HepG2 (cell line): ENCODE results near the gene AP3B1. TPM values are rescaled to one million over a fixed set of nuclear protein-coding genes. Genes with fewer than 3 reads are reported as not detected.

Source experiments
- ATAC-seq: fragments of 200-7000 bp; cut with Tn5 transposase; 3 replicates; pipeline ENCODE4 v1.9.1; 2020; ENCODE audit warnings: mild to moderate bottlenecking, moderate library complexity
- BruUV-seq: library from RNA; stranded (reverse); fragments of 400-500 nt; replicated peaks from 2 replicates; lab custom pipeline; 2021; lab: Mats Ljungman, UMichigan
- CTCF ChIA-PET: fragments of 300-600 bp; formaldehyde crosslinking; extraction: SDS; loops from one replicate; lab custom pipeline; 2021; ENCODE audit warnings: low total read pairs, inconsistent platforms, low intra/inter-chr PET ratio; lab: Yijun Ruan, JAX
- POLR2A ChIA-PET: fragments of 350-600 bp; sonication (Branson Sonifier 250); formaldehyde crosslinking; loops from one replicate; lab custom pipeline; 2020; ENCODE audit warnings: antibody characterized with exemption, inconsistent platforms; lab: Yijun Ruan, JAX
- DNase-seq: peaks from one replicate; pipeline ENCODE4 v3.0.0-alpha.2; 2015; ENCODE audit warnings: low spot score
- FAIRE-seq: peaks from 3 replicates; lab custom pipeline; 2011; peaks lifted over from hg19 to GRCh38; lab: Jason Lieb, UNC
- H2AFZ ChIP-seq: one replicate; pipeline ENCODE4 v1.6.1; 2011; ENCODE audit warnings: low read length, inconsistent platforms
- H3K27ac ChIP-seq: fragments of 300-600 bp; 3 replicates; pipeline ENCODE4 v1.8.0; 2011; ENCODE audit warnings: mixed run types, mild to moderate bottlenecking, mixed read lengths, low read length, inconsistent platforms; ENCODE audit not compliant: insufficient read depth; ENCODE audit errors: extremely low read length
- H3K27me3 ChIP-seq, 2 experiments: fragments of 200-600 bp in 1 of 2; 2 replicates in 1 of 2; 3 replicates in 1 of 2; pipeline versions ENCODE4 v1.6.0 to v1.8.0; 2011; ENCODE audit warnings: low read length in 2 of 2, mild to moderate bottlenecking in 2 of 2, moderate library complexity in 2 of 2, inconsistent platforms in 1 of 2; ENCODE audit not compliant: insufficient read depth in 2 of 2, control insufficient read depth in 1 of 2
- H3K36me3 ChIP-seq, 2 experiments: fragments of 200-600 bp in 1 of 2; replicated peaks in 1 of 2; 2 replicates in 1 of 2; 3 replicates in 1 of 2; pipeline versions ENCODE4 v1.5.1 to v1.8.0; 2011; ENCODE audit warnings: low read length in 2 of 2, inconsistent platforms in 1 of 2; ENCODE audit not compliant: insufficient read depth in 2 of 2, control insufficient read depth in 1 of 2
- H3K4me1 ChIP-seq: 2 replicates; pipeline ENCODE4 v1.5.1; 2012; ENCODE audit warnings: low read length, inconsistent platforms; ENCODE audit not compliant: insufficient read depth
- H3K4me2 ChIP-seq: 2 replicates; pipeline ENCODE4 v1.6.0; 2011; ENCODE audit warnings: low read depth, low read length, inconsistent platforms
- H3K4me3 ChIP-seq, 3 experiments: fragments of 200-600 bp in 1 of 3; sonication (generic), shearing (Covaris generic) in 1 of 3; replicated peaks in 1 of 3; 2 replicates each; pipeline ENCODE4 v1.5.1; 2011 to 2016; ENCODE audit warnings: low read length in 3 of 3, inconsistent platforms in 2 of 3, low read depth in 2 of 3, mild to moderate bottlenecking in 2 of 3, control low read depth in 1 of 3, mixed read lengths in 1 of 3; ENCODE audit not compliant: insufficient read depth in 1 of 3
- H3K79me2 ChIP-seq: one replicate; pipeline ENCODE4 v1.6.1; 2011; ENCODE audit warnings: low read length, inconsistent platforms; ENCODE audit not compliant: insufficient read depth
- H3K9ac ChIP-seq: 2 replicates; pipeline ENCODE4 v1.6.0; 2011; ENCODE audit warnings: mild to moderate bottlenecking, low read depth, low read length, inconsistent platforms; ENCODE audit not compliant: insufficient read depth
- H3K9me3 ChIP-seq: 2 replicates; pipeline ENCODE4 v1.5.1; 2012; ENCODE audit warnings: mild to moderate bottlenecking, low read length
- H4K20me1 ChIP-seq: 2 replicates; pipeline ENCODE4 v1.6.0; 2011; ENCODE audit warnings: inconsistent platforms, mild to moderate bottlenecking, low read length, moderate library complexity; ENCODE audit not compliant: insufficient read depth
- GTF2F1 ChIP-seq: fragments of 150-350 bp; IDR thresholded peaks from 2 replicates; pipeline ENCODE4 v1.6.1; 2014; ENCODE audit warnings: low read length
- MLXIP ChIP-seq: sonication (generic); formaldehyde crosslinking; IDR thresholded peaks from 2 replicates; pipeline ENCODE4 v1.9.0; 2021; ENCODE audit warnings: missing genetic modification reagents, borderline replicate concordance
- NFIC ChIP-seq: IDR thresholded peaks from 2 replicates; pipeline ENCODE4 v1.6.1; 2012; ENCODE audit warnings: mild to moderate bottlenecking, low read length, inconsistent platforms
- TBX3 ChIP-seq: fragments of 450-650 bp; IDR thresholded peaks from 2 replicates; pipeline ENCODE4 v1.6.1; 2017; ENCODE audit warnings: antibody characterized with exemption, mild to moderate bottlenecking, inconsistent platforms, borderline replicate concordance
- TMF1 ChIP-seq: sonication (generic); formaldehyde crosslinking; IDR thresholded peaks from 2 replicates; pipeline ENCODE4 v1.8.1; 2022; ENCODE audit warnings: low read depth, missing genetic modification reagents
- ZIK1 ChIP-seq: sonication (generic); formaldehyde crosslinking; IDR thresholded peaks from 2 replicates; pipeline ENCODE4 v1.5.0; 2020; ENCODE audit warnings: mild to moderate bottlenecking, low read depth, missing genetic modification reagents, borderline replicate concordance
- ZNF468 ChIP-seq: sonication (generic); formaldehyde crosslinking; IDR thresholded peaks from 2 replicates; pipeline ENCODE4 v1.8.0; 2022; ENCODE audit warnings: mild to moderate bottlenecking, moderate library complexity, missing genetic modification reagents
- ZNF839 ChIP-seq: sonication (generic); formaldehyde crosslinking; IDR thresholded peaks from 2 replicates; pipeline ENCODE4 v1.4.0; 2020; ENCODE audit warnings: missing genetic modification reagents, mild to moderate bottlenecking, borderline replicate concordance
- WGBS: methylation state at CpG from one replicate; pipeline ENCODE4 v1.1.6; 2017; ENCODE audit warnings: low lambda C conversion rate; 5-methylcytosine and 5-hydroxymethylcytosine counted together
- in situ Hi-C: cut with HindIII; loops from 2 replicates; pipeline ENCODE4 v1.10.0; 2017; ENCODE audit warnings: low pct_unique_long_range_greater_than_20kb; ENCODE audit not compliant: extremely low pct_ligation_motif_present
- intact Hi-C: fragments of 100-400 bp; cut with micrococcal nuclease; formaldehyde crosslinking; loops from one replicate; pipeline ENCODE4 v1.10.0; 2022; ENCODE audit not compliant: unreplicated experiment
- polyA plus RNA-seq, 8 experiments: library from polyadenylated mRNA; depleted of rRNA in 3 of 8; stranded (reverse) in 7 of 8; unstranded in 1 of 8; fragments of >200 nt; fragmentation: Illumina TruSeq in 4 of 8; extraction: Trizol in 4 of 8; gene quantifications; 2 replicates each; pipeline versions ENCODE4 v1.2.1 to v1.2.3, GENCODE V29; 2011 to 2016; ENCODE audit warnings: low read depth in 4 of 8, missing spikeins in 1 of 8, mixed read lengths in 1 of 8; ENCODE audit not compliant: insufficient read depth in 1 of 8
- total RNA-seq, 5 experiments: library from RNA; depleted of rRNA; stranded (reverse); fragments of >200 nt; fragmentation: Illumina TruSeq; extraction: Trizol; gene quantifications; 2 replicates each; pipeline ENCODE4 v1.2.3, GENCODE V29; 2016; ENCODE audit warnings: low read depth in 1 of 5
- TF ChIP-seq, protein P1 (sequence below): sonication (generic); formaldehyde crosslinking; IDR thresholded peaks from 2 replicates; pipeline ENCODE4 v1.4.0; 2020; ENCODE audit warnings: missing genetic modification reagents

Gene AP3B1
- total and polyA plus RNA-seq, 2 of the 13 experiments (the other 11 are each of a cell fraction or from before 2014, with no cell fraction given): 37.7 to 51.2 TPM

DNA sequence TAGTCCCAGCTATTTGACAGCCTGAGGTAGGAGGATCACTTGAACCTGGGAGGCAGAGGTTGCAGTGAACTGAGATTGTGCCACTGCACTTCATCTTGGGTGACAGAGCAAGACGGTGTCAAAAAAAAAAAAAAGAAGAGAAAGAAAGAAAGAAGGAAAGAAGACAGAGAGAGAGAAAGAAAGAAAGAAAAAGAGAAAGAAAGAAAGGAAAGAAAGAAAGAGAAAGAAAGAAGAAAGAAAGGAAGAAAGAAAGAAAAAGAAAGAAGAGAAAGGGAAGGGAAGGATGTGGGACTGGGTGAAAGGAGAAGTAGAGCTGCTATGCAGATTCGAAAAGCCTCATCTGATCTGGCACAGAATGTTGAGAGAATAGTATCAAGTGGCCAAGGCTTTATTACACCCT, 42.2 kb upstream of the AP3B1 start (continued):
- no peak for TF ChIP-seq MLXIP (CRISPR knock-in tag)
- TF ChIP-seq TMF1: no peak
- TF ChIP-seq, all 625 proteins: peak for 0

- Histone ChIP-seq H3K36me3 (no peaks in the 10 kb centered on the region), H3K27ac (no peak overlapping the region), H3K4me1 (peaks cover 25% of the 10 kb centered on the region), H3K4me2 (no peak overlapping the region), H2AFZ (no peak overlapping the region), H4K20me1 (no peaks in the 10 kb centered on the region), H3K9ac (no peak overlapping the region), H3K4me3 (no peak overlapping the region), H3K79me2 (no peaks in the 10 kb centered on the region), H3K9me3 (peaks cover 5% of the 10 kb centered on the region; the same call in 1 of the 2 replicates), H3K27me3 (no peaks in the 10 kb centered on the region)
- WGBS: 77% methylated on average over 2 of the region's 2 CpGs
- FAIRE-seq: no peak
- POLR2A ChIA-PET: no interaction called here
- DNase-seq: no peak
- no TSS peak for BruUV-seq
- in situ Hi-C loops: no loop called here
- CTCF ChIA-PET: no interaction called here
- intact Hi-C loops: no loop called here
- no peak for TF ChIP-seq NFIC
- no peak for ATAC-seq
Observed at GRCh38 chr5:78335976-78336375, 41.5 kb upstream of the AP3B1 start.

GRCh38 chr5:78334811-78335210, 40.3 kb upstream of the AP3B1 start:
- ChIA-PET POLR2A (no interaction called here), CTCF (no interaction called here)
- no peak overlapping the region for H3K4me2 ChIP-seq
- FAIRE-seq (no peak), ATAC-seq (no peak), DNase-seq (no peak)
- WGBS: 26% methylated on average over 3 of the region's 3 CpGs
- no peaks in the 10 kb centered on the region for H4K20me1 ChIP-seq
- H2AFZ ChIP-seq: peak overlapping the region; percentile 29
- H3K79me2 ChIP-seq: no peaks in the 10 kb centered on the region
- no TSS peak for BruUV-seq
- peaks cover 21% of the 10 kb centered on the region for H3K4me1 ChIP-seq
- in situ Hi-C loops: no loop called here
- no peak overlapping the region for H3K4me3 ChIP-seq
- H3K27me3 ChIP-seq: no peaks in the 10 kb centered on the region
- H3K9ac ChIP-seq: no peak overlapping the region
- H3K27ac ChIP-seq: no peak overlapping the region
- peaks cover 5% of the 10 kb centered on the region; the same call in 1 of the 2 replicates for H3K9me3 ChIP-seq
- H3K36me3 ChIP-seq: no peaks in the 10 kb centered on the region
- intact Hi-C loops: no loop called here
- TF ChIP-seq GTF2F1 (no peak), TBX3 (no peak), ZIK1 (CRISPR knock-in tag) (no peak), ZNF839 (CRISPR knock-in tag) (no peak), ZNF468 (CRISPR knock-in tag) (no peak)
- TF ChIP-seq, protein P1, sequence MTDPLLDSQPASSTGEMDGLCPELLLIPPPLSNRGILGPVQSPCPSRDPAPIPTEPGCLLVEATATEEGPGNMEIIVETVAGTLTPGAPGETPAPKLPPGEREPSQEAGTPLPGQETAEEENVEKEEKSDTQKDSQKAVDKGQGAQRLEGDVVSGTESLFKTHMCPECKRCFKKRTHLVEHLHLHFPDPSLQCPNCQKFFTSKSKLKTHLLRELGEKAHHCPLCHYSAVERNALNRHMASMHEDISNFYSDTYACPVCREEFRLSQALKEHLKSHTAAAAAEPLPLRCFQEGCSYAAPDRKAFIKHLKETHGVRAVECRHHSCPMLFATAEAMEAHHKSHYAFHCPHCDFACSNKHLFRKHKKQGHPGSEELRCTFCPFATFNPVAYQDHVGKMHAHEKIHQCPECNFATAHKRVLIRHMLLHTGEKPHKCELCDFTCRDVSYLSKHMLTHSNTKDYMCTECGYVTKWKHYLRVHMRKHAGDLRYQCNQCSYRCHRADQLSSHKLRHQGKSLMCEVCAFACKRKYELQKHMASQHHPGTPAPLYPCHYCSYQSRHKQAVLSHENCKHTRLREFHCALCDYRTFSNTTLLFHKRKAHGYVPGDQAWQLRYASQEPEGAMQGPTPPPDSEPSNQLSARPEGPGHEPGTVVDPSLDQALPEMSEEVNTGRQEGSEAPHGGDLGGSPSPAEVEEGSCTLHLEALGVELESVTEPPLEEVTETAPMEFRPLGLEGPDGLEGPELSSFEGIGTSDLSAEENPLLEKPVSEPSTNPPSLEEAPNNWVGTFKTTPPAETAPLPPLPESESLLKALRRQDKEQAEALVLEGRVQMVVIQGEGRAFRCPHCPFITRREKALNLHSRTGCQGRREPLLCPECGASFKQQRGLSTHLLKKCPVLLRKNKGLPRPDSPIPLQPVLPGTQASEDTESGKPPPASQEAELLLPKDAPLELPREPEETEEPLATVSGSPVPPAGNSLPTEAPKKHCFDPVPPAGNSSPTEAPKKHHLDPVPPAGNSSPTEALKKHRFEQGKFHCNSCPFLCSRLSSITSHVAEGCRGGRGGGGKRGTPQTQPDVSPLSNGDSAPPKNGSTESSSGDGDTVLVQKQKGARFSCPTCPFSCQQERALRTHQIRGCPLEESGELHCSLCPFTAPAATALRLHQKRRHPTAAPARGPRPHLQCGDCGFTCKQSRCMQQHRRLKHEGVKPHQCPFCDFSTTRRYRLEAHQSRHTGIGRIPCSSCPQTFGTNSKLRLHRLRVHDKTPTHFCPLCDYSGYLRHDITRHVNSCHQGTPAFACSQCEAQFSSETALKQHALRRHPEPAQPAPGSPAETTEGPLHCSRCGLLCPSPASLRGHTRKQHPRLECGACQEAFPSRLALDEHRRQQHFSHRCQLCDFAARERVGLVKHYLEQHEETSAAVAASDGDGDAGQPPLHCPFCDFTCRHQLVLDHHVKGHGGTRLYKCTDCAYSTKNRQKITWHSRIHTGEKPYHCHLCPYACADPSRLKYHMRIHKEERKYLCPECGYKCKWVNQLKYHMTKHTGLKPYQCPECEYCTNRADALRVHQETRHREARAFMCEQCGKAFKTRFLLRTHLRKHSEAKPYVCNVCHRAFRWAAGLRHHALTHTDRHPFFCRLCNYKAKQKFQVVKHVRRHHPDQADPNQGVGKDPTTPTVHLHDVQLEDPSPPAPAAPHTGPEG (CRISPR knock-in tag): no peak
